ENCODE results near the gene CTIF.

The CTIF gene

GRCh38 chr18:48575301-48575657 is 36.4 kb downstream of the CTIF start:
- no peak for DNase-seq (ENCODE audit: low spot score)

GRCh38 chr18:48575658-48576456 is 37.0 kb downstream of the CTIF start:
- no peak for DNase-seq (ENCODE audit: low spot score)

- no peak for DNase-seq (ENCODE audit: low spot score)
Observed at GRCh38 chr18:48576457-48576771, 37.6 kb downstream of the CTIF start.

- DNase-seq (ENCODE audit: low spot score), result no peak
Observed at GRCh38 chr18:48577478-48578190, 38.8 kb downstream of the CTIF start.

GRCh38 chr18:48578289-48578688 is 39.5 kb downstream of the CTIF start:
- no peak for DNase-seq (ENCODE audit: low spot score)

- DNase-seq (ENCODE audit: low spot score), result no peak
Observed at GRCh38 chr18:48580066-48580465, 41.2 kb downstream of the CTIF start.

- DNase-seq (ENCODE audit: low spot score), result no peak
Observed at GRCh38 chr18:48580782-48581181, 42.0 kb downstream of the CTIF start.

- DNase-seq (ENCODE audit: low spot score), result no peak
Observed at GRCh38 chr18:48581206-48581605, 42.4 kb downstream of the CTIF start.

- no peak for DNase-seq (ENCODE audit: low spot score)
Observed at GRCh38 chr18:48581941-48582340, 43.1 kb downstream of the CTIF start.

GRCh38 chr18:48582946-48583345 is 44.1 kb downstream of the CTIF start:
- no peak for DNase-seq (ENCODE audit: low spot score)

GRCh38 chr18:48583573-48583972 is 44.7 kb downstream of the CTIF start:
- DNase-seq (ENCODE audit: low spot score), result no peak

GRCh38 chr18:48589797-48590519 is 51.1 kb downstream of the CTIF start:
- no peak for DNase-seq (ENCODE audit: low spot score)

GRCh38 chr18:48590678-48591077 is 51.8 kb downstream of the CTIF start:
- DNase-seq (ENCODE audit: low spot score), result no peak

- no peak for DNase-seq (ENCODE audit: low spot score)
Observed at GRCh38 chr18:48592540-48593171, 53.8 kb downstream of the CTIF start.

GRCh38 chr18:48594471-48595094 is 55.8 kb downstream of the CTIF start:
- DNase-seq (ENCODE audit: low spot score), result no peak

GRCh38 chr18:48595703-48596218 is 56.9 kb downstream of the CTIF start:
- no peak for DNase-seq (ENCODE audit: low spot score)

- no peak for DNase-seq (ENCODE audit: low spot score)
Observed at GRCh38 chr18:48597110-48597509, 58.3 kb downstream of the CTIF start.

GRCh38 chr18:48597671-48598070 is 58.8 kb downstream of the CTIF start:
- DNase-seq (ENCODE audit: low spot score), result no peak

GRCh38 chr18:48599391-48599790 is 60.6 kb downstream of the CTIF start:
- DNase-seq (ENCODE audit: low spot score), result no peak

GRCh38 chr18:48600046-48600445 is 61.2 kb downstream of the CTIF start:
- DNase-seq (ENCODE audit: low spot score), result no peak

GRCh38 chr18:48600456-48601090 is 61.7 kb downstream of the CTIF start:
- no peak for DNase-seq (ENCODE audit: low spot score)

Data from hematopoietic multipotent progenitor cell treated with erythropoietin and hydrocortisone succinate and interleukin-3 and kit ligand, for 15 days (in vitro differentiated cells).